ENCODE results near the gene FBXW11.
"Not testable (repeated sequence)": the region's sequence is repeated elsewhere in the genome, so short reads cannot be mapped to it uniquely, and the experiment has no call there.

The FBXW11 gene

DNA sequence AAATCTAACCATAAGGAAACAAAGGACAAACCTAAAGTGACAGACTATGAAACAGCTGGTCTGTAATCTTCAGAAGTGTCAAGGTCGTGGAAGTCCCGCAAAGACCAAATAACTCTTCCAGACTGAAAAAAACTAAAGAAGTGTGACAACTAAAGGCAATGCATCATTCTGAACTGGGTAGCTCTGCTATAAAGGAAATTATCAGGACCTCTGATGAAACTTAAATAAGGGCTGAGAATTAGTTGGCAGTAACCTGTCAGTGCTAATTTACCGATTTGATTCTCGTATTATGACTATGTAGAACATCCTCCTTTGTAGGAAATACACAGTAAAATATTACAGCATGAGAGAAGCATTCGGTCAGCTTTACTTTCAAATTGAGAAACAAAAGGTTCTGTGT, 65.2 kb downstream of the FBXW11 start:
- not testable (repeated sequence) for H3K9ac ChIP-seq (ENCODE audit: low read depth, low read length, poor library complexity, severe bottlenecking); H3K9me3 ChIP-seq (ENCODE audit: insufficient read depth, low read depth, low read length); H3K36me3 ChIP-seq (ENCODE audit: insufficient read depth, low read length); H4K20me1 ChIP-seq (ENCODE audit: insufficient read depth, low read length, poor library complexity, severe bottlenecking); H3K9me2 ChIP-seq (replicated peaks; ENCODE audit: low read depth, low read length); H3K4me3 ChIP-seq (ENCODE audit: low read length, poor library complexity, severe bottlenecking); H3K4me1 ChIP-seq (ENCODE audit: insufficient read depth, low read length, poor library complexity, severe bottlenecking); H3K4me2 ChIP-seq (ENCODE audit: low read depth, low read length, poor library complexity, severe bottlenecking); H2AFZ ChIP-seq (ENCODE audit: low read length); H3K27me3 ChIP-seq (ENCODE audit: insufficient read depth, low read length, poor library complexity, severe bottlenecking); H3F3A ChIP-seq (ENCODE audit: low read depth)
- peaks cover 25% of the 10 kb centered on the region for H3K79me2 ChIP-seq (ENCODE audit: insufficient read depth, low read length)

DNA sequence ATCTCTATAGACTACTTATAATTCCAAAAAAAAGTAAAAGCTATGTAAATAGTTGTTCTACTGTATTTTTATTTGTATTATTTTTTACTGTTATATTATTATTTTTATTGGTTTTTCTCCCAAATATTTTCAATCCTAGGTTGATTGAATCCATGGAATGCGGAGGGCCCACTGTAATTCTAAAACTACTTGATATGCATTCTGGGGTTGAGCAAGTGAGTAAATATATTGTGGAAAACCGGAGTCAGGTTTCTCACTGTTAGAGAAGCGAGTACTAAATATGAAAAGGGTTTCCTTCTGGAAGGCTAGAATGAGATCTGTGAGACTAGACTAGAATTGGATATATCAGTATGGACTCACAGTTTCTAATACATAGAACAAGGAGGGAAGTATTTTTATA, 66.5 kb downstream of the FBXW11 start:
- H3K9me3 ChIP-seq (ENCODE audit: insufficient read depth, low read depth, low read length) = no peaks in the 10 kb centered on the region
- no peak for TF ChIP-seq EZH2phosphoT487 (IDR thresholded peaks at IDR 0.05; ENCODE audit: borderline replicate concordance)
- TF ChIP-seq, protein P1, sequence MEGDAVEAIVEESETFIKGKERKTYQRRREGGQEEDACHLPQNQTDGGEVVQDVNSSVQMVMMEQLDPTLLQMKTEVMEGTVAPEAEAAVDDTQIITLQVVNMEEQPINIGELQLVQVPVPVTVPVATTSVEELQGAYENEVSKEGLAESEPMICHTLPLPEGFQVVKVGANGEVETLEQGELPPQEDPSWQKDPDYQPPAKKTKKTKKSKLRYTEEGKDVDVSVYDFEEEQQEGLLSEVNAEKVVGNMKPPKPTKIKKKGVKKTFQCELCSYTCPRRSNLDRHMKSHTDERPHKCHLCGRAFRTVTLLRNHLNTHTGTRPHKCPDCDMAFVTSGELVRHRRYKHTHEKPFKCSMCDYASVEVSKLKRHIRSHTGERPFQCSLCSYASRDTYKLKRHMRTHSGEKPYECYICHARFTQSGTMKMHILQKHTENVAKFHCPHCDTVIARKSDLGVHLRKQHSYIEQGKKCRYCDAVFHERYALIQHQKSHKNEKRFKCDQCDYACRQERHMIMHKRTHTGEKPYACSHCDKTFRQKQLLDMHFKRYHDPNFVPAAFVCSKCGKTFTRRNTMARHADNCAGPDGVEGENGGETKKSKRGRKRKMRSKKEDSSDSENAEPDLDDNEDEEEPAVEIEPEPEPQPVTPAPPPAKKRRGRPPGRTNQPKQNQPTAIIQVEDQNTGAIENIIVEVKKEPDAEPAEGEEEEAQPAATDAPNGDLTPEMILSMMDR (conservative IDR thresholded peaks at IDR 0.05; ENCODE audit: low read length) = no peak
- H3K79me2 ChIP-seq (ENCODE audit: insufficient read depth, low read length) = peaks cover 21% of the 10 kb centered on the region
- no peaks in the 10 kb centered on the region for H3K4me1 ChIP-seq (ENCODE audit: insufficient read depth, low read length, poor library complexity, severe bottlenecking)
- H3F3A ChIP-seq (ENCODE audit: low read depth) = no peaks in the 10 kb centered on the region
- no peak overlapping the region for H2AFZ ChIP-seq (ENCODE audit: low read length)
- H3K9me2 ChIP-seq (replicated peaks; ENCODE audit: low read depth, low read length) = no peaks in the 10 kb centered on the region
- H3K4me2 ChIP-seq (ENCODE audit: low read depth, low read length, poor library complexity, severe bottlenecking) = no peak overlapping the region
- no peak overlapping the region for H3K9ac ChIP-seq (ENCODE audit: low read depth, low read length, poor library complexity, severe bottlenecking)
- H3K4me3 ChIP-seq (ENCODE audit: low read length, poor library complexity, severe bottlenecking) = no peak overlapping the region
- H4K20me1 ChIP-seq (ENCODE audit: insufficient read depth, low read length, poor library complexity, severe bottlenecking) = peaks cover 2% of the 10 kb centered on the region
- no peaks in the 10 kb centered on the region for H3K27me3 ChIP-seq (ENCODE audit: insufficient read depth, low read length, poor library complexity, severe bottlenecking)
- no peaks in the 10 kb centered on the region for H3K36me3 ChIP-seq (ENCODE audit: insufficient read depth, low read length)

DNA sequence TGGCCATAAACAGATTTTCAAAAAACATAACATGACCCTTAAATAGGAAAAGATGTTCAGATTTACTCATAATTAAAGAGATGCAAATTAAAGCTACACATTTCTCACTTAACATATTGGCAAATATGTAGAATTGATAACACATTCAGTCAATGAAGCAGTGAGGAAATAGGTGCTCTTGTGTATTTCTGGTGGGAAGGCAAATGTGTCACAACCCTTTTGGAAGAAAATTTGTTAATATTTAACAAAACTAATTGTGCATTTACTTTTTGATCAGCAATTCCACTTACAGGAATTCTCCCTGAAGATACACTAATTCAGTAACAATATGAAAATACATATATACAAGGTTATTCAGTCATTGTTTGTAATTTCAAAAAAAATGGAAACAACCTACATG, 68.1 kb downstream of the FBXW11 start:
- Histone ChIP-seq H3K27me3 (ENCODE audit: insufficient read depth, low read length, poor library complexity, severe bottlenecking) (no peaks in the 10 kb centered on the region), H3K9me3 (ENCODE audit: insufficient read depth, low read depth, low read length) (no peaks in the 10 kb centered on the region), H4K20me1 (ENCODE audit: insufficient read depth, low read length, poor library complexity, severe bottlenecking) (peaks cover 2% of the 10 kb centered on the region), H3K79me2 (ENCODE audit: insufficient read depth, low read length) (peaks cover 24% of the 10 kb centered on the region; the same call in 1 of the 2 replicates), H3K9ac (ENCODE audit: low read depth, low read length, poor library complexity, severe bottlenecking) (no peak overlapping the region), H3K4me3 (ENCODE audit: low read length, poor library complexity, severe bottlenecking) (no peak overlapping the region), H3K9me2 (replicated peaks; ENCODE audit: low read depth, low read length) (no peaks in the 10 kb centered on the region), H3K4me2 (ENCODE audit: low read depth, low read length, poor library complexity, severe bottlenecking) (no peak overlapping the region), H3K4me1 (ENCODE audit: insufficient read depth, low read length, poor library complexity, severe bottlenecking) (no peaks in the 10 kb centered on the region), H2AFZ (ENCODE audit: low read length) (no peak overlapping the region), H3F3A (ENCODE audit: low read depth) (no peaks in the 10 kb centered on the region), H3K36me3 (ENCODE audit: insufficient read depth, low read length) (no peaks in the 10 kb centered on the region)
- TF ChIP-seq EZH2phosphoT487 (IDR thresholded peaks at IDR 0.05; ENCODE audit: borderline replicate concordance) = no peak

DNA sequence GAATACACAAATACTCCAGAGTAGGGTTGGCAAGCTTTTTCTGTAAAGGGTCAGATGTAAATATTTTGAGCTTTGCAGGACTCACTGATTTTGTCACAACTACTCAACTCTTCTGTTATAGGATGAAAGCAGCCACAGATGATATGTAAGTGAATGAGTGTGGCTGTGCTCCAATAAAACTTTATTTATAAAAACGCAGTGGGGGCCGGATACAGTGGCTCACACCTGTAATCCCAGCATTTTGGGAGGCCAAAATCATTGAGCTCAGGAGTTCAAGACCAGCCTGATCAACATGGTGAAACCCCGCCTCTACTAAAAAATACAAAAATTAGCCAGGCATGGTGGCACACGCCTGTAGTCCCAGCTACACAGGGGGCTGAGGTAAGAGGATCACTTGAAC, 69.1 kb downstream of the FBXW11 start:
- H3K9me3 ChIP-seq (ENCODE audit: insufficient read depth, low read depth, low read length) = no peaks in the 10 kb centered on the region
- no peaks in the 10 kb centered on the region for H3K27me3 ChIP-seq (ENCODE audit: insufficient read depth, low read length, poor library complexity, severe bottlenecking)
- no peak overlapping the region for H3K4me2 ChIP-seq (ENCODE audit: low read depth, low read length, poor library complexity, severe bottlenecking)
- H3K9me2 ChIP-seq (replicated peaks; ENCODE audit: low read depth, low read length) = no peaks in the 10 kb centered on the region
- peaks cover 24% of the 10 kb centered on the region; the same call in 1 of the 2 replicates for H3K79me2 ChIP-seq (ENCODE audit: insufficient read depth, low read length)
- H3F3A ChIP-seq (ENCODE audit: low read depth) = no peaks in the 10 kb centered on the region
- TF ChIP-seq, protein P1 (conservative IDR thresholded peaks at IDR 0.05; ENCODE audit: low read length) = no peak
- no peak for TF ChIP-seq EZH2phosphoT487 (IDR thresholded peaks at IDR 0.05; ENCODE audit: borderline replicate concordance)
- H3K9ac ChIP-seq (ENCODE audit: low read depth, low read length, poor library complexity, severe bottlenecking) = no peak overlapping the region
- H2AFZ ChIP-seq (ENCODE audit: low read length) = no peak overlapping the region
- H3K36me3 ChIP-seq (ENCODE audit: insufficient read depth, low read length) = no peaks in the 10 kb centered on the region
- no peaks in the 10 kb centered on the region for H4K20me1 ChIP-seq (ENCODE audit: insufficient read depth, low read length, poor library complexity, severe bottlenecking)
- no peak overlapping the region for H3K4me3 ChIP-seq (ENCODE audit: low read length, poor library complexity, severe bottlenecking)
- H3K4me1 ChIP-seq (ENCODE audit: insufficient read depth, low read length, poor library complexity, severe bottlenecking) = no peaks in the 10 kb centered on the region

Measured in Loucy (cell line).